ENCODE measurements around the gene GPX4. TPM values are rescaled to one million over a fixed set of nuclear protein-coding genes. Genes with fewer than 3 reads are reported as not detected.

GPX4 gene
- total RNA-seq, 2 experiments from 2014 or later, result 148 to 203 TPM

DNA sequence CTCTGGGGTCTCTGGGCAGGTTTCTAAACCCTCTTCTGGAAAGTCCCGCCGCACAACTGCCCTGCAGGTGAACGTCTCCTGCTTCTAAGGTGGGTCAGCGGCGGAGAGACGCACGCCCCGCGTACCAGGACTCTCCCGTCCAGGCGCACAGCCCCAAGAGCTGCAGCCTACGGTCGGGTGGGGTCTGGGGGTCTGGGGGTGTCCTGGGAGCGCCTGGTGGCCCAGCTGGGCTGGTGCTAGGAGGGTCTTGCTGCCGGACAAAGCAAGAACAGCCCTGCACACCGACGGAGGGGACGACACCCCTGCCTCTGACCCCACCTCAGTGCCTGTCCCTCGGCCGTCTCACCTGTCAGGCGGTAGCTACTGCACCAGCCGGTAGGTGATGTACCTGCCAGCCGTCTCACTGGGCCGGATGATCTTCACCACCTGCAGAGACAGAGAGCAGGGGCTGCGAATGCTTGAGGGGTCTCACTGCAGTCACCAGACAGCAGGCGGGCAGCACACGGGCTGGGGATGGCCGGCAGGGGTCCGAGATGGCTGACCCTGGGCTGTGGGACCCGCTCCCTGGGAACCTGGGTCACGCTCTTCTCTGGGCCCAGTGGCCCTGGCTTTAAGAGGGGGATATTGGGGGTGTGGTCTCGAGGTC is 14.5 kb upstream of the GPX4 start:
- H3K9me2 ChIP-seq (ENCODE audit: insufficient read depth, low read length), result no peaks in the 10 kb centered on the region
- intact Hi-C loops (cut with micrococcal nuclease; ENCODE audit: unreplicated experiment), result no loop called here
- CTCF ChIA-PET (ENCODE audit: unreplicated experiment), result no interaction called here
- H3K9me3 ChIP-seq (ENCODE audit: low read length), result no peaks in the 10 kb centered on the region
- H3K27ac ChIP-seq (ENCODE audit: low read depth, low read length, poor library complexity, severe bottlenecking), result peak overlapping the region; percentile 83
- no peak overlapping the region for H3K4me3 ChIP-seq (ENCODE audit: low read depth, low read length, poor library complexity, severe bottlenecking)
- TF ChIP-seq EZH2phosphoT487 (IDR thresholded peaks at IDR 0.05; ENCODE audit: borderline replicate concordance, low read depth, low read length), result no peak
- peaks cover 15% of the 10 kb centered on the region for H3K79me2 ChIP-seq (ENCODE audit: insufficient read depth, low read depth, low read length)
- peaks cover 37% of the 10 kb centered on the region for H3K4me1 ChIP-seq (ENCODE audit: insufficient read depth, low read length, poor library complexity, severe bottlenecking)
- peaks cover 87% of the 10 kb centered on the region for H3K36me3 ChIP-seq (ENCODE audit: insufficient read depth, low read length)
- no TSS peak for BruUV-seq (replicated peaks)
- no peak for DNase-seq (ENCODE audit: low spot score)
- H3K4me2 ChIP-seq (ENCODE audit: low read length), result 0 out of 2 replicates have a peak overlapping the region, but pooled peaks have one; percentile 51
- H2AFZ ChIP-seq (ENCODE audit: low read length), result no peak overlapping the region
- H4K20me1 ChIP-seq (ENCODE audit: insufficient read depth, low read length), result no peaks in the 10 kb centered on the region
- POLR2A ChIA-PET, result no interaction called here

DNA sequence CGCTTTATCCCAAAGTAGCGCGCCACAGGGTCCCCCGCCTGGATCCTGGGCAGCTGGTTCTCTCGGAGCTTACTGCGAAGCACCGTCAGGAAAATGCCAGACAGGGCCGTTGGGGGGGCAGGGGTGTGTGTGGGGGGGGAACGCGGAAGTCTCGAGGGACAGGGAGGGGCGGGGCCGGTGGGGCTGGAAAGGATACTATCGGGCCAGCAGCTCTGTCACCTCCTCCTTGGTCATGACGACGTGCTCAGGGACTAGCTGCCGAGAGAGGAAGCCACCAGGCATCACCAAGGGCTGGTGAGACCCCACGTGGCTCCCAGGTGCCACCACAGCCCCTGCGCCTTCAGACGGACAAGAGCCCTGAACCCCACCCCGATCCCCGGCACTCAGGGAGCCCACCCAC is 13.9 kb upstream of the GPX4 start:
- CTCF ChIA-PET (ENCODE audit: unreplicated experiment), result no interaction called here
- H2AFZ ChIP-seq (ENCODE audit: low read length), result no peak overlapping the region
- H3K9me3 ChIP-seq (ENCODE audit: low read length), result no peaks in the 10 kb centered on the region
- BruUV-seq (replicated peaks), result no TSS peak
- H3K79me2 ChIP-seq (ENCODE audit: insufficient read depth, low read depth, low read length), result peaks cover 21% of the 10 kb centered on the region
- peak; percentile 81 for DNase-seq (ENCODE audit: low spot score)
- intact Hi-C loops (cut with micrococcal nuclease; ENCODE audit: unreplicated experiment), result no loop called here
- no peak overlapping the region for H3K4me3 ChIP-seq (ENCODE audit: low read depth, low read length, poor library complexity, severe bottlenecking)
- H3K4me1 ChIP-seq (ENCODE audit: insufficient read depth, low read length, poor library complexity, severe bottlenecking), result peaks cover 37% of the 10 kb centered on the region
- TF ChIP-seq, protein P1, sequence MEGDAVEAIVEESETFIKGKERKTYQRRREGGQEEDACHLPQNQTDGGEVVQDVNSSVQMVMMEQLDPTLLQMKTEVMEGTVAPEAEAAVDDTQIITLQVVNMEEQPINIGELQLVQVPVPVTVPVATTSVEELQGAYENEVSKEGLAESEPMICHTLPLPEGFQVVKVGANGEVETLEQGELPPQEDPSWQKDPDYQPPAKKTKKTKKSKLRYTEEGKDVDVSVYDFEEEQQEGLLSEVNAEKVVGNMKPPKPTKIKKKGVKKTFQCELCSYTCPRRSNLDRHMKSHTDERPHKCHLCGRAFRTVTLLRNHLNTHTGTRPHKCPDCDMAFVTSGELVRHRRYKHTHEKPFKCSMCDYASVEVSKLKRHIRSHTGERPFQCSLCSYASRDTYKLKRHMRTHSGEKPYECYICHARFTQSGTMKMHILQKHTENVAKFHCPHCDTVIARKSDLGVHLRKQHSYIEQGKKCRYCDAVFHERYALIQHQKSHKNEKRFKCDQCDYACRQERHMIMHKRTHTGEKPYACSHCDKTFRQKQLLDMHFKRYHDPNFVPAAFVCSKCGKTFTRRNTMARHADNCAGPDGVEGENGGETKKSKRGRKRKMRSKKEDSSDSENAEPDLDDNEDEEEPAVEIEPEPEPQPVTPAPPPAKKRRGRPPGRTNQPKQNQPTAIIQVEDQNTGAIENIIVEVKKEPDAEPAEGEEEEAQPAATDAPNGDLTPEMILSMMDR (conservative IDR thresholded peaks at IDR 0.05; ENCODE audit: low read length), result no peak
- TF ChIP-seq EZH2phosphoT487 (IDR thresholded peaks at IDR 0.05; ENCODE audit: borderline replicate concordance, low read depth, low read length), result no peak
- peaks cover 82% of the 10 kb centered on the region for H3K36me3 ChIP-seq (ENCODE audit: insufficient read depth, low read length)
- peak overlapping the region; percentile 23 for H3K27ac ChIP-seq (ENCODE audit: low read depth, low read length, poor library complexity, severe bottlenecking)
- 0 out of 2 replicates have a peak overlapping the region, but pooled peaks have one; percentile 5 for H3K4me2 ChIP-seq (ENCODE audit: low read length)
- no peaks in the 10 kb centered on the region for H3K9me2 ChIP-seq (ENCODE audit: insufficient read depth, low read length)
- H4K20me1 ChIP-seq (ENCODE audit: insufficient read depth, low read length), result 0 out of 2 replicates have a peak, but pooled peaks cover 4% of the 10 kb centered on the region
- POLR2A ChIA-PET, result interaction anchor here (1.2 kb wide), 1 partner anchor 32 kb away, joined by 3 read pairs; no protein-coding TSS in a partner anchor

DNA sequence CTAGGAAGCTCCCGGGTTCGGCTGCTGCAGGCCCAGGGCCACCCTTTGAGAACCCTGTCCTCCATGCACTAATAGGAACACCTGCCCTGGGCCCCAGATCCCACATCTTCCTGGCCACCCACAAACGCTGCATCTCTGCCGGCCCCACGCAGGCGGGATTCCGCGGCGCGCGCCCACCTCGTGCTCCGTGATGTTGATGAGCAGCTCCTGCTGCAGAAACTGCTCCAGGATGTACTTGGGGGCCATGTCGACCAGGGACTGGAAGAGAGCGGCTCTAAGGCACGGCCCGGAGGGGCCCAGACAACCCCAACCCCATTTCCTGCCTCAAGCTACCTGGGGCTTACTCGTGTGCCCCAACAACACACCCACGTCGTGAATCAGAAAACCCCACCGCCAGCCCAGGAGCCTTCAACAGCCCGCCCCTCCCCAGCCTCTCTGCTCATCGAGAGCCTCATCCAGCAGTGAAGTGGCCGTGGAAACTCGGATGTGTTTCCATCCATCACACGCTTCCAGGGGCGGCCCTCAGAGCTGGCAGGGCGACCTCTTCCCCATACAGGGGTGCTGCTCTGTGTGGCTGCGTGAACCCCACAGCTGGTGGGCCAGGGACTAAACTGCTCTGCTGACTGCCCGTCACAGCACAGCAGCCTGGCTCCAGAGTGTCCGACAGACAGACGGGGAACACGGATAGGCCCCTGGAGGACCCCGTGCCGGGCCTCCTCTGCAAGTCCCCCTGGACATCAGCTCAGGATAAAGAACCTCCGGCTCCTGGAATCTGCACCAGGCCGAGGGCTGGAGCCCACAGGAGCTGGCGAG is 12.9 kb upstream of the GPX4 start:
- BruUV-seq (replicated peaks), result no TSS peak

More for the DNA sequence above, 12.9 kb upstream of the GPX4 start:
- Histone ChIP-seq H3K4me1 (ENCODE audit: insufficient read depth, low read length, poor library complexity, severe bottlenecking) (peaks cover 43% of the 10 kb centered on the region), H3K9me3 (ENCODE audit: low read length) (no peaks in the 10 kb centered on the region), H3K36me3 (ENCODE audit: insufficient read depth, low read length) (peaks cover 71% of the 10 kb centered on the region), H3K79me2 (ENCODE audit: insufficient read depth, low read depth, low read length) (peaks cover 23% of the 10 kb centered on the region), H3K4me3 (ENCODE audit: low read depth, low read length, poor library complexity, severe bottlenecking) (no peak overlapping the region), H4K20me1 (ENCODE audit: insufficient read depth, low read length) (0 out of 2 replicates have a peak, but pooled peaks cover 4% of the 10 kb centered on the region), H3K9me2 (ENCODE audit: insufficient read depth, low read length) (no peaks in the 10 kb centered on the region), H3K27ac (ENCODE audit: low read depth, low read length, poor library complexity, severe bottlenecking) (no peak overlapping the region), H2AFZ (ENCODE audit: low read length) (no peak overlapping the region), H3K4me2 (ENCODE audit: low read length) (no peak overlapping the region)
- intact Hi-C loops (cut with micrococcal nuclease; ENCODE audit: unreplicated experiment), result no loop called here
- no peak for DNase-seq (ENCODE audit: low spot score)
- TF ChIP-seq, protein P1 (conservative IDR thresholded peaks at IDR 0.05; ENCODE audit: low read length), result no peak
- no peak for TF ChIP-seq EZH2phosphoT487 (IDR thresholded peaks at IDR 0.05; ENCODE audit: borderline replicate concordance, low read depth, low read length)
- ChIA-PET POLR2A (interaction anchor here (1.2 kb wide), 1 partner anchor 33 kb away, joined by 3 read pairs; no protein-coding TSS in a partner anchor), CTCF (ENCODE audit: unreplicated experiment) (no interaction called here)

Measured in OCI-LY7 (cell line).